Measurements from ENCODE around the gene NKAPL.

GRCh38 chr6:28232785-28233184 lies 26.3 kb upstream of the NKAPL start:
- TF ChIP-seq, protein P1, sequence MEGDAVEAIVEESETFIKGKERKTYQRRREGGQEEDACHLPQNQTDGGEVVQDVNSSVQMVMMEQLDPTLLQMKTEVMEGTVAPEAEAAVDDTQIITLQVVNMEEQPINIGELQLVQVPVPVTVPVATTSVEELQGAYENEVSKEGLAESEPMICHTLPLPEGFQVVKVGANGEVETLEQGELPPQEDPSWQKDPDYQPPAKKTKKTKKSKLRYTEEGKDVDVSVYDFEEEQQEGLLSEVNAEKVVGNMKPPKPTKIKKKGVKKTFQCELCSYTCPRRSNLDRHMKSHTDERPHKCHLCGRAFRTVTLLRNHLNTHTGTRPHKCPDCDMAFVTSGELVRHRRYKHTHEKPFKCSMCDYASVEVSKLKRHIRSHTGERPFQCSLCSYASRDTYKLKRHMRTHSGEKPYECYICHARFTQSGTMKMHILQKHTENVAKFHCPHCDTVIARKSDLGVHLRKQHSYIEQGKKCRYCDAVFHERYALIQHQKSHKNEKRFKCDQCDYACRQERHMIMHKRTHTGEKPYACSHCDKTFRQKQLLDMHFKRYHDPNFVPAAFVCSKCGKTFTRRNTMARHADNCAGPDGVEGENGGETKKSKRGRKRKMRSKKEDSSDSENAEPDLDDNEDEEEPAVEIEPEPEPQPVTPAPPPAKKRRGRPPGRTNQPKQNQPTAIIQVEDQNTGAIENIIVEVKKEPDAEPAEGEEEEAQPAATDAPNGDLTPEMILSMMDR (IDR thresholded peaks at IDR 0.05) = no peak
- TF ChIP-seq POLR2A (IDR thresholded peaks at IDR 0.05) = no peak
